ENCODE results near the gene ZNF581.

- TF ChIP-seq CTCF (IDR thresholded peaks at IDR 0.05; ENCODE audit: insufficient read depth, low read length) (no peak), SPI1 (IDR thresholded peaks at IDR 0.05; ENCODE audit: borderline replicate concordance, low read depth) (no peak), REST (IDR thresholded peaks at IDR 0.05; ENCODE audit: insufficient replicate concordance, low read depth) (no peak)
Measured at GRCh38 chr19:55597501-55597921, 45.9 kb upstream of the ZNF581 start.
